Hippocampal formation (tissue), 2 donors: ENCODE data around the gene CCDC158.
"Not testable (repeated sequence)": the region's sequence is repeated elsewhere in the genome, so short reads cannot be mapped to it uniquely, and the experiment has no call there.

Experiments
- DNase-seq, 2 donors: peaks; one replicate each; lab custom pipeline; 2025; lab: John Stamatoyannopoulos, UW

CCDC158 gene

DNA sequence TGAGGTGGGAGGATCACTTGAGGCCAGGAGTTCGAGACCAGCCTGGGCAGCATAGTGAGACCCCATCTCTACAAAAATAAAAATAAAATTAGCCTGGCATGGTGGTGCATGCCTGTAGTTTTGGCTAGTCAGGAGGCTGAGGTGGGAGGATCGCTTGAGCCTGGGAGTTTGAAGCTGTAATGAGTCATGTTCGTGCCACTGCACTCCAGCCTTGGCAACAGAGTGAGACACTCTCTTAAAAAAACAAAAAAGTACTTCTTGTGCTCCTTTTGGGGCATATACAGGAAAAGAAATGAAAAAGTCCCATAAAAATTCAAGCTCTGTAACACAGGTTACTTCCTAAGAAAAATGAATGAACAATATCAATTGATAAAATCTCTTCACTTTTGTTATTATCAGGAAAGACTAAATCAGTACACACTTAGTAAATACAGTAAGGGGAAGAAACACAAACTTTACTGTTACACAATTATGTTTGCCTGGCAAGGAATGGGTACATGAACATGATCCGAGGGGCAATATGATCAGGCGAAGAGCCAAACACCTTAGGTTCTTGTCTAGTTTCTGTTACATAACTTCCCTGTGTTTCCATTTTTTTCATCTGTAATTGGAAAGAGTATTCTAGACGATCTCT is 46.9 kb downstream of the CCDC158 start:
- no peak for DNase-seq

DNA sequence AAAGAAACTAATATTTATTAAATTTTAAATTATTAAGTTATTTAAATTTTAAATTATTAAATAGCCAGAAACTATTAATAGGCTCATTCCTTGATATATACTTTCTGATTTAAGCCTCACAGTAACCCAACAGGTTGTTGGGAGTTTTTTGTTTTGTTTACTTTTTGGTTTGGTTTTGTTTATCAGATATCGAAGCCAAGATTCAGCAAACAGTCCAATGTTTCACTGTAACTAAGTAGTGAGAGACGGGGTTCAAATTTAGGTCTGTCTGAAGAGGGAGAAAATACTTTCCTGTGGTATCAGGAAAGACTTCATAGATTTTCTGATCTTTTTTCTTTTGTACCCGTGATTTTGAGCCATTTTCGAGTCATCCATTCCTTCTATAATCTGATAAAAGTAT is 54.2 kb downstream of the CCDC158 start:
- no peak for DNase-seq

DNA sequence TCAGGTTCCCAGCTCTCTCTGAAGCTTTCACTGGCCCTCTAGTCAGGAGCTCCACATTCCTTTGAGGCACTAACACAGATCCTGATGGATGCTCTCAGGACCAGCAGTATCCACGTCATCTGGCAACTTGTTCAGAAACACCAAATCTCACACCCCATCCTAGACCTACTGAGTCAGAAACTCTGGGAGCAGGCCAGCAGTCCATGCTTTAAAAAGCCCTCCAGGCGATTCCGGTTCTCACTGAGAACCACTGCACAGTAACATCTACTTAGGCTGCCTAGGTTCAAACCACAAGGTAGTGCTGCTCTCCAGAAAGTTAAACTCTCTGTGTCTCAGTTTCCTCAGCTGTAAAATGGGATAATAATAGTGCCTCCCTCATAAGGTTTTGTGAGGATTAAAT is 55.3 kb downstream of the CCDC158 start:
- no peak for DNase-seq

DNA sequence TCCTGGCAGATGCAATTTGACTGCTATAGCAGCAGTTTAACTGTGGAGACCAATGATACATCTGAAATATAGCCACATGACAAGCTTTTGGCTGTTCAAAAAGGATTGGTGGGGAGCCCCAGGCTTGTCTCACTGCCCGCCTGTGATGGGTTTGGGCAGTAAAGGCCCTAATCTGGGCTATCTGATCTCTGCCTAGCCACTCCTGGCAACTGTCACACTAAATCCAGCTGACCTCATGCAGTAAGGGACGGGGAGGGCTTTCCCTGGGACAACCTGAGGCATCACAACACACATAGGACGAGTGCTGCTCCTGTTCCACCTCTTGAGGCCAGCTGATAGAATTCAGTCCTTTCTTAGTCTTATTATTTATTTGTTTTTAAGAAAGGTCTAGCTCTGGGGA is 56.2 kb downstream of the CCDC158 start:
- DNase-seq: no peak

DNA sequence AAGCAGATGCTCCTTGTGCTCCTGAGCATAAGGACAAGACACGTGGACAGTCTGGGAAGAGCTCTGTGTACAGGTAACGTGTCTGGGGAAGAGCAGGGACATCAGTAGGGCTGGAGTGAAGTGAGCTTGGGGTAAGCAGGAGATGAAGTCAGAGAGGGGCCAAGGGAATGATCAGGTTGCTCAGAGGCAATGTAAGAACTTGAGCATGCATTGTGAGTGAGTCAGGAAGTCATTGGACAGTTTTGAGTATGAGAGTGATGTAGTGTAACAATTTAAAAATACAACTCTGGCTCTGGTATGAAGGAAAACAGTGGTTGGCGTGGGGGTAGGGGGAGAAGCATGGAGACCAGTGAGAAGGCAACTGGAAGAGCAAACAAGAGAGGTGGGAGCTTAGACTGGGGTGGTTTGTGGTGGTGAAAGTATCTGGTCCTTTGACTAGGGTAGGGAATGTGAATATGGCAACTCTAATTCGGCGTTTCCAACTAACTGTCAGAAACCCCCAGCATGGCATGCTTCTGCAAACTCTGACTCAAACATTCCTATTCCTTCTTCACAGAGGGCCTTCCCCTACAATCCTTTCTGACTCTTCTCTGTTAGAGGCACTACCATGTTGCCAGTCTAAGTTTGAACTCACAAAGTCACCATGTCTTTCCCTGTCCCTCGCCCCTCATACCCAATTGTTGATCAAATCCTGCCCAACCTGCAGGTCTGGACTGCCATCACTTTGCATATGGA is 57.2 kb downstream of the CCDC158 start:
- DNase-seq: no peak

DNA sequence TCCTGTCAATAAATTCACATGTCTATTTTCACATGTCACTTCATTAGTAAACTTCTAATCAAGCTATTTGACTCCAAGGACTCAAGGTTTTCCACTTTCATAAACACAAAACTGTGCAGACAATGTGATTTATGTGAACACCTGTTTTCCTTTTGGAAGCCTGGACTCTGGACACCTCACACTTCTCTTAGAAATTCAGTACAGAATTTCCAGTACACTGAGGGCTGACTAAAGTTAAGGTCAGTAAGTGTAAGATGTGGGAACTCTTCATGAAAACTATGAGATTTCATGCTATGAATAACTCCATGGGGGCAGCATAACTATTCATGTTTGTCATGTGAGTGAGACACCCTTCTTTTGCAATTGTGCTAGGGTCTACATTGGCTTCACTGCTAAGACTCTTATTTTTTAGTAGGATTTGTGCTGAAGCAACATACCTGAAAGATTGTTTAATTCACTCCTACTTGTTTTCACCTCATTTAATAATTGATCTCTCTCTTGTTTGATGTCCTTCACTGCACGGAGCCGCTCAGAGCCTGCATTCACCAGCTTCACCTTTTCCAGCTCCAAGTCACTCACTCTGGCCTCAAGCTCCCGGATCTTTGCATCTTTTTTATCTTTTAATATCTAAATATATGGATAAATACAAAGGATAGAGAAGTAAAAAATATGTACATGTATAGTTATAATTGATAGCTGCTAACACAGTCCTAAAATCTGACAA is 59.1 kb downstream of the CCDC158 start:
- no peak for DNase-seq

DNA sequence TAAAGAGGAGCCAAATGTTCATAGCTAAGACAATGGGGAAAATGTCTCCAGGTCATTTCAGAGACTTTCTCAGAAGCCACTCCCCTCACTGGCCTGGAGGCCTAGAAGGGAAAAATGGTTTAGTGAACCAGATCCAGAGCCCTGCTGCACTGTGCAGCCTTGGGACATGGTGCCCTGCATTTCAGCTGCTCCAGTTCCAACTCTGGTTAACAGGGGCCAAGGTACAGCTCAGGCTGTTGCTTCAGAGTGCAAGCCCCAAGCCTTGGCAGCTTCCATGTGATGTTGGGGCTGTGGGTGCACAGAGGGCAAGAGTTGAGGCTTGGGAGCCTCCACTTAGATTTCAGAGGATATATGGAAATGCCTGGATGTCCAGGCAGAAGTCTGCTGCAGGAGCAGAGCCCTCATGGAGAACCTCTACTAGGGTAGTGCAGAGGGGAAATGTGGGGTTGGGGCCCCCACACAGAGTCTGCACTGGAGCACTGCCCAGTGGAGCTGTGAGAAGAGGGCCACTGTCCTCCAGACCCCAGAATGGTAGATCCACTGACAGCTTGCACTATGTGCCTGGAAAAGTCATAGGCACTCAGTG is 61.0 kb downstream of the CCDC158 start:
- not testable (repeated sequence) for DNase-seq

DNA sequence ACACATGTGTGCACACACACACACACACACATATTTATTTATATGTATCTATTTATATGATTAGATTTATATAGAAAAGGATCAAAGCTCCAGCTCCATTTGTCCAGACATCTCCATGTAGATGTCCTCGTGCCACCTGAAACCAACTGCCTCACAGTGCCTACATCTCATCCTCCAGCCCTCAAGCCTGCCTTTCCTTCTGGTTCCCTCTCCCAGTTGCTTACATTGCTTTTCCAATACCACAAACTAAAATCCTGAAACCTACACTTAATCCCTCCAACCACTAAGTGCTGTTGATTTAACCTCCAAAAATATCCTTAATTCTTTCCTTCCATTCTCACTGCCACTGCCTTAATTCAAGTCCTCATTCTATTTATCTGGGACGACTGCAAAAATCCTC is 63.0 kb downstream of the CCDC158 start:
- no peak for DNase-seq

DNA sequence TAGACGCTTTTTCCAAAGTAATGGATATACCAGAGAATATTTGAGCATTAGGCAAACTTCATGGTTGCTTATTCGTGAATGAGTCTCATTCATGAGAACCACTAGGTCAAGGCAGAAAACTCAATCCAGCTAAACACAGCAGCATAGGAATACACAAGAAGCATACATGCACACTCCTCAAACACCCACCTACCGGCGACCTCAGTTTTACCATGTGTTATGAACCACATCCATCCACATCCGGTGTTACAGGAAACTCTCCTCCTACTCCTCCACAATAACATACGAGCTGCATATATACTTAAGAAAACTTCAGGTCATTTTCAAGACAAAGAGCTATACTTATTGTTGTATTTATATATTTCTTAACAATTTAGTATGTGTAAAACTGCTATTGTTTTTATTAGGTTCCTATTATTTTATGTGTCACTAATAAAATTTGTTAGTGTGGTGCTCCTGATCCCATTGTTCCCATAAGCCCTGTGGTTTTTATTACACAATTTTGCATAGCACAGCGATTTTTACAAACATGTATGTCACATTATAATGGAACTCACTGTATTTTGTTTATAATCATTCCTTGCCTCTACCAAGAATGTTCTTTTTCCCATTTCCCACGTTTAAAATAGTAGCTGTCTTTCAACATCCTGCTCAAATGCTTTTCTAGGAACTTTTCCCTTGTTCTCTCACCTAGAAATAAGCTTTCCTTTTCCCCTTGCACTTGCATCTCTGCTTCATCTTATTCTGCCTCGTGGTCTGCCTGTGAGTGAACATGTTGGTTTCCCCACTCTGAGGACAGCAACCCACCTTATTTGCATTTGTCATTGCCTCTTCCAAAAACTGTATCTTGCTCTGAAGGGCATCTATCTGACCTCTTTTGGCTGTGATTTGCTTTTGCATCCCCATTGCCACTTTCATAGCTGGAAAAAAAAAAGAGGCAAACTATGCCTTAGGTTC is 66.1 kb downstream of the CCDC158 start:
- DNase-seq: no peak

DNA sequence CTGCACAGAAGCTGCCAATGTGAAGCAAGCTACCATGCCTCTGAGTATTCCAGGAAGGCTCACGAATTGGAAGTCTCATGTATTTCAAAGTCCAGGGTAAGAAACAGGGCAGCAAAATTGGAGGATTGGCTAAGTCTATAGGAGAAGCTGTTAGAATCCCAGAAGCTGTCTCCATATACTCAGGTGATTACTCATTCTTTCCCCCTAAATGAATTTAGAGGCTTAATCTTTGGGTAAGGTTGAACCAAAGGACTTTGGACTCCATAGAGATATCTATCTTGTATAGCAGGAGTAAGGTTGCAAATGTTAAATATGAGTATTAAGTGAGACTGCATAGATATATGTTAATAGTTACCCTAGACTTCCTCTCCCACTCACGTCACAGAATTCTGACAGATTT is 78.1 kb downstream of the CCDC158 start:
- no peak for DNase-seq

DNA sequence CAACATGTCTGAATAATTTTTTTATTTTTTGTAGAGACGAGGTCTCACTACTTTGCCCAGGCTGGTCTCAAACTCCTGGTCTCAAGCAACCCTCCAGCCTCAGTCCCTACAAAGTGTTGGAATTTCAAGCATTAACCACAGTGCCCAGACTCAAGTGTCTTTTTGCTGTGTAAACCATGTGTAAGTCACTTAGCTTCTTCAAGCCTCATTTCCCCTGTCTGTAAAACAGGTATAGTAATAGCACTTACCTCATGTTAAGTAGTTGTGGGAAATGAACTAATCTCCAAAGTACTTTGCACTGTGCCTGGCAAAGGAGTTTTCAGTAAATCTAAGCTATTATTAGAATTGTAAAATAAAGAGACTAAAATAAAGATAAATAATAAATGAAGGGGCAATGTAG is 78.8 kb downstream of the CCDC158 start:
- no peak for DNase-seq

DNA sequence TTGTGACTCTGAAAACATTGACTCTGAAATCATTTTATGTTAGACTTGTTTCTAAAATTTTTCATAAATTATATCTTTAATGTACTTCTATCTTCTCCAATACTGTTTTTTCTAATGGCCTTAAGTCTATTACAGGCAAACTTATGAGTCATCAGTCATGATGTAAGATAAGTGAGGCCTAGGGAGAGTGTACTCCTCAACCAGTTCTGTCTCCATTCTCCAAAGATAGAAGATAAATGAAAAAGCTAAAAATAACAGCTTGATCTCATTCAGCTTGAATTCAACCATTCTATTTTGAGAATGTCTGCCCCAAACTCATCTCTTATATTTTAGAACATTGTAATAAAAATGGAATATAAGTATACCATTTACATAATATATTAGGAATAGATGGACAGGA is 79.9 kb downstream of the CCDC158 start:
- DNase-seq: no peak

DNA sequence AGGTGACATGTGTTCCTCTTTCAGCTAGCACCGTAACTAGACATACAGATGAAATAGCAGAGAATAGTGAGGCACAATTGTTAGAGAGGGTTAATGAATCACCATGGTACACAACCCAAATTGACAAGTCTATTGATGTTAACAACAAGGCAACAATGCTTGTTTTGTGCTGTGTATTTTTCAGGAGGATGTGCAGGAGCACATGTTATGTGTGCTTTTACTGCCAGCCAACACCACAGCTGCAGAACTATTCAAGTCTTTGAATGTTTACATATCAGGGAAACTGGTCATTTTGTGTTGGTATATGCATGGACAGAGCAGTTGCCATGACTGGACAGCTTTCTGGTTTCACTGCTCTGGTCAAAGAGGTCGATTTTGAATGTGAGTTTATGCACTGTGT is 81.6 kb downstream of the CCDC158 start:
- DNase-seq: no peak

DNA sequence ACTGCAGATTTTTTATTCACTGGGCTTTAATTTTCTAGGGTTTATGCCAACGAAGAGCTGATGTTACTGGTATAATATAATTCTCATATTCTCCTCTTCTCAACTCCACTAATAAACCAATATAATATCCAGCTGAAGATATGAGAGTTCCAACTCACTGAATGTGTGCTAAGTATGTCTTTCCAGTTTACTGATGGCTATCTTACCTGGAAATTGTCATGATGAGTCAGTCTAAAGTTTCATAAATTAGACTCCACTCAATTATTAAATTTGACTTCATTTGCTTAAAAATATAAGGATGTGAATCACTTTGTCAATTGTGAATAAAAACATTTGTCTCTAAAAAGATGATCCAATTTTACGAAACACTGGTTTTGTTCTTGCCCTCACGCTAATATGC is 86.1 kb downstream of the CCDC158 start:
- no peak for DNase-seq

DNA sequence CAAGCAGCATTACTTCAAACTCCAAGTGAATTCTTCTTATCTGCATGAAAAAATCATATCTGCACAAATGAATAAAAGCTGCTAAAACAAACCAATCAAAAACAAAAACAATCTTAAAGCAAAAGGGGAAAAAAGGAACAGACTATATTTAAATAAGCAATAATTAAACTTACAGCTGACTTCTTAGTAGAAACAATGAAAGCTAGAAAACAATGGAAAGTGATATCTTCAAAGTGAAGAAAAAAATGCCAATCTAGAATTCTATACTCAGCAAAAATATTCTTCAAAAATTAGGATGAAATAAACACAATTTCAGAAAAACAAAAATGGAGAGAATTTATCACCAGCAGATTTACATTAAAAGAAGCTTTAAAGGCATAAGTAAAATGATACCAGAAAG is 94.4 kb downstream of the CCDC158 start:
- DNase-seq: no peak

DNA sequence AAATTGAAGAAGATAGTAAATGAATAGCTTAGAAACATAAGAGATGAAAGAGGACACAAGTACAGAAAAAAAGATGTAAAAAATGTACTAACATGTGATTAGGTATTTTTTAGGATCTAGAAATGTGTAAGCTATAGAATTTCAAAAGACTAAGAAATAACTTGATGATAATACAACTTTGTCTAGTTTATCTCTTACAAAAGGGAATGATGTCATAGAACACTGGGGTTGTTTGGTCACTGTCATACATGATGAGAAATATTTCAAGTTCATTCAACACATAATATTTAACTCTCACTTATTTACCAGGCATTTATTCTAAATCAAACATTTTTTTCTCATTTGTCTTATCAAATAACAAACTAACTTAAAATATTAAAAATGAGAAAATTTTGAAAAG is 95.9 kb downstream of the CCDC158 start:
- no peak for DNase-seq

DNA sequence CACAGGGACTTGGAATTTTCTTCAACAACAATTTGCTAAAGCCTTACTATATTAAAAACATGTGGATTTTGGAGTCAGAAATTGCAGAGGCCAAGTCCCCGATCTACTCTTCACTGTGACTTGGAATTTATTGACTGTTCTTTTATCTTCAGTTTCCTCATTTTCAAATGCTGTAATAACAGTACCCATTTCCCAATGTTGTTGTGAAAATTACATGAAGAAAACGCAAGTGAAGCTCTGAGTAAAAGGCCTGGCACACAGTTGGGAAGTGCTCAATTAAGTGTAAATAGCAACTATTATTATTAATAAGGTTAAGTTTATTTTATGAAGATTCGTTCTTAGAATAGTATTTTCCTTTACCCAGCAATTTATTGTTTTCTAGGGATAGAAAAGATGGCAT is 98.7 kb downstream of the CCDC158 start:
- DNase-seq: no peak

DNA sequence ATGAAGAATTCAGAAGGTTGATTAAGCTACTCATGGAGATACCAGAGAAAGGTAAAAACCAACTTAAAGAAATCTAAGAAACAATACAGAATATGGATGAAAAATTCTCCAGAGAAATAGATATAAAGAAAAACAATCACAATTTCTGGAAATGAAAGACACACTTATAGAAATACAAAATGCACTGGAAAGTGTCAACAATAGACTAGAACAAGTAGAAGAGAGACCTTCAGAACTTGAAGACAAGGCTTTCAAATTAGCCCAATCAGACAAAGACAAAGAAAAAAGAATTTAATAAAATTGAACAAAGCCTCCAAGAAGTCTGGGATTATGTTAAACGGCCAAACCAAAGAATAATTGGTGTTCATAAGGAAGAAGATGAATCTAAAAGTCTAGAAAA is 104.8 kb downstream of the CCDC158 start:
- DNase-seq: no peak

DNA sequence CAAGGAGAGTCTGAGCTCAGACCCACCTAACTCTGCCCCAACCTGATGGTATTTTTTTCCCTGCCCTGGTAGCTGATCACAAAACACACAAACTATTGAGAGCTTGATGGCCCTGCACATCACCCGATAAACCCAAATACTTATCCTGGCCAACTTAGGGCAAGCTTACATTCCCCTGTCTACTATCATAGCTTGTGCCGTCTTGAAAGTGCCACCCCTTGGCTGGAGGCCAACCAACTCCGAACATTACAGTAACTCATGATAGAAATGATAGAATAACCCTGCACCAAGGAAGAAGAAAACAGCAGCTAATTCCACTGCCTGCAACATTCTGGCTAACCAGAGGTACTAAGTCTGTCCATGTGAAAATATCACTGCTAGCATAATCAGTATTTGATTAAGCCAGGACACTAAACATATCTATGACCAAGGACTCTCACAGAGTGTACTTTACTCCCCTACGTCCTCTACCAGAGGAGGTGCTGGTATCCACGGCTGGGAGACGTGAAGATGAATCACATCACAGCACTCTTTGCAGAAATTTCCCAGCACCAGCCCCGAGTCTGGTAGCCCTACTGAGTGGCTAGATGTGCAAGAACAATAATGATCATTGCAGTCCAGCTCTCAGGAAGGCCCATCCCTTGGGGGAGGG is 105.5 kb downstream of the CCDC158 start:
- no peak for DNase-seq

DNA sequence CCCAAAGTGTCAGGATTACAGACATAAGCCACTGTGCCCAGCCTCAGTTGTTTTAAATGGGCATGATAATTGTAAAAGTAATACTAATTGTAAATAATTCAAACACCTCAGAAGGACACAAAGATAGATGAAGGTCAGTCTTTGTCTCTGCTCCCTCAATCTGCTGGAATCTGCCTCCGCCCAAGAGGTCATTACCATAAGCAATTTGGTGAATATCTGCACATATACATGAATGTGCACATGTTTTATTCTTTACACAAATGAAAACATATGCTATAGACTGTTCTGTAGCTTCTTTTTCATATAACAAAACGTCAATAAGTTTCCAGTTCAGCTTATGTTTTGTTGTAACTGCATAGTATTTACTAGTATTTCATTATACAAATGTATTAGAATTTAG is 107.4 kb downstream of the CCDC158 start:
- DNase-seq: no peak

DNA sequence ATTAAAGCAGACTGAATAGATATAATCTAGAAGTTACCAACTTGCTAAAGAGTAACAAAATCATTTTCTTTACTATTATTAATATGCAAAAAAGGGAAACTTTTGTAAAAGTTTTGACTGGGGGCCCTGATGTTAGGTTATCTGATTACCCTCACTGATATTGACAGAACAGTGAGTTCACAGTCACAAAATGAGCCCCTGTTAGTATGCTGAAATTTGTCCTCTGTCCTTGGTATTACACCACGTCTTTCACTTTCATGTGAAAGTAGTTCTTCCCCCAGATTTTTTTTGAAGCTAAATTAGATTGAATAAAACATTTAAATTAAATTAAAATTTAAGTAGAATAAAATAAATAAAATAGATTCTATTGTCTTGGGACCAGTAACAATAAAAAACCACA is 108.5 kb downstream of the CCDC158 start:
- no peak for DNase-seq
